Epithelial cell of proximal tubule (primary cell): ENCODE data around the gene DBN1. TPM values are rescaled to one million over a fixed set of nuclear protein-coding genes. Genes with fewer than 3 reads are reported as not detected.

Experiments
- DNase-seq: peaks from one replicate; pipeline ENCODE4 v3.0.0-alpha.2; 2011; ENCODE audit warnings: low read depth
- H3K4me3 ChIP-seq: 2 replicates; pipeline ENCODE4 v1.5.1; 2011; ENCODE audit warnings: low read depth, mild to moderate bottlenecking, low read length
- CTCF ChIP-seq: conservative IDR thresholded peaks from 2 replicates; pipeline ENCODE4 v1.5.1; 2012; ENCODE audit warnings: low read depth, mild to moderate bottlenecking, low read length
- total RNA-seq: library from RNA; depleted of rRNA; stranded (reverse); fragments of >200 nt; gene quantifications from 2 replicates; pipeline ENCODE4 v1.2.3, GENCODE V29; 2015

The DBN1 gene
- total RNA-seq, 1 donor from 2014 or later = 471 TPM

- TF ChIP-seq CTCF = no peak
- no peak for DNase-seq
- H3K4me3 ChIP-seq = no peak overlapping the region
Observed at GRCh38 chr5:177504086-177505056, 30.9 kb upstream of the DBN1 start.

GRCh38 chr5:177503351-177504085, 30.1 kb upstream of the DBN1 start:
- no peak overlapping the region for H3K4me3 ChIP-seq
- DNase-seq = no peak
- no peak for TF ChIP-seq CTCF

- no peak for TF ChIP-seq CTCF
- no peak overlapping the region for H3K4me3 ChIP-seq
- DNase-seq = no peak
Observed at GRCh38 chr5:177502886-177503285, 29.5 kb upstream of the DBN1 start.

GRCh38 chr5:177501874-177502678, 28.6 kb upstream of the DBN1 start:
- no peak for DNase-seq
- no peak for TF ChIP-seq CTCF

GRCh38 chr5:177500685-177501522, 27.5 kb upstream of the DBN1 start:
- no peak overlapping the region for H3K4me3 ChIP-seq
- peak; percentile 95 for TF ChIP-seq CTCF
- DNase-seq = no peak

More at GRCh38 chr5:177501874-177502678, 28.6 kb upstream of the DBN1 start:
- H3K4me3 ChIP-seq = no peak overlapping the region

GRCh38 chr5:177499842-177500241, 26.4 kb upstream of the DBN1 start:
- no peak for TF ChIP-seq CTCF
- no peak for DNase-seq
- H3K4me3 ChIP-seq = no peak overlapping the region
